Endothelial cell of hepatic sinusoid (primary cell): Measurements from ENCODE around the gene CRYL1.

Source experiments
- in situ Hi-C: cut with HindIII; loops from 2 replicates; pipeline ENCODE4 v1.10.0; 2017; ENCODE audit warnings: low sequenced_read_pairs

The CRYL1 gene

GRCh38 chr13:20534038-20534608 lies 8.5 kb upstream of the CRYL1 start:
- in situ Hi-C loops, result no loop called here

DNA sequence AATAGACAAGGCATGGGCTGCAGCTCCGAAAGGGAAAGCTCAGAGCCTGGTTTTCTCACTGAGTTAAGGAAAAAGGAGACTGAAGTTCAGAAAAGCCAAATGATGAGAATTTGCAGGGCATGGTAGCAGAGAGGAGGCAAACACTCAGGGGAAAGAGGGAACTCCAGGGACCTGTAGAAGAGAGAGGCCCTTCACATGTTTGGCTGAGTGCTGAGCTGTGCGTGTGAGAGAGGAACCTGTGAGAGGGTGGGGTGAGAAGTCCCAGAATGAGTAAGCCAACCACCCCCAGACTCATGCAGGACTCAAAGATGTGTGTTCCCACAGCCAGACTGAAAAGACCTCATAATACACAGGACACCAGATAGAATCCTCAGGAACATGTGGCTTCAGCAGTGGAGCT lies 2.8 kb upstream of the CRYL1 start:
- in situ Hi-C loops, result no loop called here

- in situ Hi-C loops, result no loop called here
Observed at GRCh38 chr13:20526664-20527063, 1.0 kb upstream of the CRYL1 start.

DNA sequence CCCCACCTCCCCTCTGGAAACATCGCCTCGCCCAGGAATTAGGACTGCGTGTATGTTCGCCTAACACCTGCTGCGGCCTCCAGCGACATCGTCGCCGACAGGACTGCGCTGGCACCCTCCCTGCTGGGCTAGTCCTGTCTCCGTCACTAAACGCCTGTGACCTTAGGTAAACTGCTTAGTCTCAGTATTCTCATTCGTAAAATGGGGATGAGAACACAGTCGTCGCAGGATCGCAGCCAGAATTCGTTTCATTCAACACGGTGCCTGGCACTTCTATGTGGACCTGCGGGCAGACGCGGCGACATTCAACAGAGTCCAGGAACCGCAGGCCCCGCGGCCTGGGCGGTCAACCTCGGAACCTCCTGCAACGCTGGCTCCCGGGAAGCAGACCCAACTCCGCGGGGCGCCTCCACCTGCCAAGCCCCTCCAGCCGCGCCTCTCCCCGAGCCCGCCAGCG lies 485 bp downstream of the CRYL1 start:
- in situ Hi-C loops, result no loop called here

DNA sequence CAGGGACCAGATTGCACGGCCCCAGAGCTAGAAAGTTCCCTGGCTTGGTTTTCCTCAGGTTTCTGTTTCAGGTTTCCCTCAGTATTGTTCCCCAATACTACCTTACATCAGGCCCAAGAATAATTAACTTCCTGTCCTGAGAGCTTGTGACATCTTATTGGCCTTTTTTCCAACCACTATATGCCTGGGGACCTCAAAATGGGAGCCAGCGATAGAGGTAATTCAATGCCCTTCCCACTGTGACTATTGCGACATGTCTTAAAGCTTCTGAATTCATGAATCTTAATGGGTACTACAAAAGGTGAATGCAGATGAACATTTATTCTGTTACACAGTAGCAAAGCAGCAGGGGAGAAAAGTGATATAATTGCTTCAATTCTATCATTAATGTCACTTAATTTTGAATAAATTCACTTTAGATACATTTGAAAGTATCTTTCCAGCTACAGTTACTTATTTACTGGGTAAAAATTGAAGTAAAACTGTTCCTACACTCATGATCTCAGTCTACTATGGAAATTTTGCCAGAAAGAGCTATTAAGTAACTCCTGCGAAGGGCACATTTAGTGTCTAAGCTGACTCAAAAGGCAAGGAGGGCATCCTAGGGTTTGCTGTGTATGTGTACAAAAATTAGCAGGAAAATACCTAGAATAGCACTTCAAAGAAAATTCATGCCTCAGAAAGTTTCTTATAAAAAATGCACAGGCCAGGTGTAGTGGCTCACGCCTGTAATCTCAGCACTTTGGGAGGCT lies 4.1 kb downstream of the CRYL1 start:
- in situ Hi-C loops, result no loop called here

DNA sequence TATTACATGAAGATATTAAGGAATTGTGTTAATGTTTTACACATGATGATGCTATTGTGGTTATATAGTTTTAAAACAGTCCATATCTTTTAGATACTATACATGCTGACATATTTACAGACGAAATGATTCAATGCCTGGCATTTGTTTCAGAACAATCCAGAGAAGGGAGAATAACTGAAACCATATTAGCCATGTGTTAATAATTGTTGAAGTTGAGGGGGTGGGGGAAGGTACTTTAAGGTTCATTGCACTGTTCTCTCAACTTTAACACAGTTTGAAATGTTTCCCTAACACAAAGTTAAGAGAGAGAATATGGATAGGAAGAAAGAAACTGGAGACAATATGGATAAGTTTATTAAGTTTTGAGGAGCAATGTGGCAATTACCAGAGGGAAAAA lies 5.8 kb downstream of the CRYL1 start:
- in situ Hi-C loops, result no loop called here

DNA sequence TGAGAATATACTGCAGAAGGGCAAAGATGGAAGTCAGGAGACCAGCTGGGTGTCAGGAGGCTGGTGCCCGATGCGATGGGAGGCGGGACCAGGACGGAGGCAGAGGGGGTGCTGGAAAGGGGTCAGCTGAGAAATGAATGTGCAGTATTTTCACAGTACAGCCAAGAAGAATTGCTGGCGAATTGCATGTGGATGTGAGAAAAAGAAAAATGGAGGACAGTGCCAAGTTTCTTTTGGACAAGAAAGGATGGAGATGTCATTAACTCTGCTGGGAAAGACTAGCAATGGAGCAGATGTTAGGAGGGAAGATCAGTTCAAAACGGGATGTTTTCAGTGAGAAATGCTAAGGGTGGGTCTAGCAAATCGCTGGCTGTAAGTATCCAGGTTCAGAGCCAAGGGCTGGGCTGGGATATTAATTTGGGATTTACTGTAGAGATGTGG lies 7.0 kb downstream of the CRYL1 start:
- in situ Hi-C loops, result no loop called here

- in situ Hi-C loops, result no loop called here
Observed at GRCh38 chr13:20514866-20515265, 10.8 kb downstream of the CRYL1 start.

DNA sequence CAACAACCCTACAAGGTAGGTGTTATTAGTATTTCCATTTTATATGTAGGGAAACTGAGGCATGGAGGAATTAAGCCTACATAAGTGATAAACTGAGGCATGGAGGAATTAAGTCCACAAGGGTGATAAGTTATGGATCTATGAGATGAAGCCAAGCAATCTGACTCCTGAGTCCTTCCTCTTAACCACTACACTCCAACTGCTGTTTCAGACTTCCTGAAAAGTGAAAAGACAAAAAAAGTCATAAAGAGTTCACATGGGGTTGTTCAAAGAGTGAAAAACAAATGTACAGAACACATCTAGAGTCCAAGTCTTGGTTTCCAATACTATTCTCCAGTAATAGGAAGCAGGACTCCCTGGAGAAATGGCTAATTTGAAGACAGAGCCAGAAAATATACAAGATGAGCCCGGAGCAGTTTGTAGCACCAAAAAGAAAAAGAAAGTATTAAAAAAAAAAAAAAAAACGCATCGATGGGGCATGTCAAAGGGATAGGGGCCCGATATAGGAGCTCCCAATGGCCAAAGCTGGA lies 12.1 kb downstream of the CRYL1 start:
- in situ Hi-C loops, result no loop called here

DNA sequence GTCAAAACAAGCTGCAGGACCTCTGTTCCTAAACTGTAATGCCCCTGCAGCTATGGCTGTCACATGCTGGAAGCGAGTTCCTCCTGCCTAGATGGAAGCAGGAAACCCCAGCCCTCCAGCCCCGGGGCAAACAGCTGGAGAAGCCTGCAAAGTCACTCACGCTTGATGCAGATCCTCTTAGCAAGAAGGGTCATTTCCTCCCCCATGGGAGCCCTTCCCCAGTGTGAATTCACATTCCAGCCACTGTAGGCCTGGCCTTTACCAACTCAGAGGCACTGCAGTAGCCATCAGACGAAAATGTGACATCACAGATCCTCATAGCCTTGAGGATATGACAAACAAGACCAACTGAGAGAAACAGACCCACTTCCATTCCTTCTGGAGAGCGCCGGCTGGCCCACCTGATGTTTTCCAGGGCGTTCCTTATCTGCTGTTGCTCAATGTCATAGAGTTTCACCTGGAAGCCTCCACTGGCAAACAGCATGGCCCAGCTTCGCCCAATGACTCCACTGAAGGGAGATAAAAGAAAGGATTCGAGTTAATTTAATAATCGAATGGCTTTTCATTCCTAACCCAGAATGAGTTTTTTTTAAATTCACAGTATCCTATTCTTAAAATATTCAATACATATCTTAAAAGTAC lies 13.5 kb downstream of the CRYL1 start:
- in situ Hi-C loops, result no loop called here

GRCh38 chr13:20506696-20507095 lies 19.0 kb downstream of the CRYL1 start:
- in situ Hi-C loops, result no loop called here

DNA sequence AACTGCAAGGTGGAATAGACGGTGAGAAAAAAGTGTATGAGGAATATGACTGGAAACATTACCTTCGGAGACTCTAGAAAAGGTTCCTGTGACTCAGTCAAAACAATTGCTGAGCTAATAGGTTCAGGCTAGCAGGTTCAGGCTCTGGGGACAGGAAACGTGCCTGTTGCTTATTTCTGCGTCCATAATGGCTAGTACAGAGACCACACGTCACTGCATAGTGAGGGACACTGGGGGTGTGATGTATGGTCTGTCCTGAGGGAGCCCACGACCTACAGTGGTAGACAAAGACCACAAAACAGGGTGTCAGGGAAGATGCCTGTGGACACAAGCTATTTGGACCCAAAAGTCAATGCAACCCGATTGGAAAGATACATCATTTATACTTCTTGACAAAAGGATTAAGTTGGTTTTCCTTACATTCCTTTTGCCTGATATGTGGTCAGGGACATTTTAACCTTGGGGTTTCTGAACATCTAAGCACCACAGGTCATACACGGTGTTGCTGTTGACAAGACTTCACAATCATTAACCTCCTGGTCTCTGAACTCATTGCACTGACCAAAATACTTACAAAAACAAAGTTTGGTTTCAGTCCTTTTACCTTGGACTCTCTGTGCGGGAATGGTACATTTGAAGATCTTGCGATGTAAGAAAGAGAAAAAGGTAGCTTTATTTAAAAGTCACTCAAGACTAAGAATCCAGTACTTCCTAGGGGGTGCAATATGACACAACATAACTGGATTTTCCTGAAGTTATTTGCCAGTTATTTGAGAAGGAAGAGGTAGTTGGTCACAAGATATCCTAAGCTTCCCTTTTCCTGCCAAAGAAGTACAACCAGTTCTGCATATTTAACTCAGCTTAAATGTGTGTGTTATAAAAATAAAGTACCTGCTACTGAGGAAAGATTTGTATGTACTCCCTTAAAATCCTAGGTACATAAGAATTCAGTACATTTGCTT lies 20.0 kb downstream of the CRYL1 start:
- in situ Hi-C loops, result no loop called here

- in situ Hi-C loops, result no loop called here
Observed at GRCh38 chr13:20503088-20504083, 22.3 kb downstream of the CRYL1 start.

- in situ Hi-C loops, result no loop called here
Observed at GRCh38 chr13:20501592-20501991, 24.1 kb downstream of the CRYL1 start.

DNA sequence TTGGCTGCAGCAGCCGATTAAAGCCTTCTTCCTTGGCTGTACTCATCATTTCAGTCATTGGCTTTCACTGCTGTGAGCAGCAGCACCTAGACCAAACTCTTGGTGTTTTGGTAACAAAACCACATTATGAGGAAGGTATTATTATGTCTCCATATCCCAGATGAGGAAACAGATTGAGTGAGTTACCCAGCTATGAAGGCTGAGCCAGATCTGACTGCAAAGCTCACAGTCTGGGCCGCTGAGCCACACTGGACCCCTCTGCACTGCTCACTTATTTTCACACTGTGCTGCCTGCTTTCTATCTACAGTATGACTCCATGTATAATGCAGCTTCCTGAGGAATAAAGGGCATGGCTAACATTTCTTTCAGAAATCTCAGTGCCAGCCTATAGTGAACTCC lies 24.5 kb downstream of the CRYL1 start:
- in situ Hi-C loops, result no loop called here

DNA sequence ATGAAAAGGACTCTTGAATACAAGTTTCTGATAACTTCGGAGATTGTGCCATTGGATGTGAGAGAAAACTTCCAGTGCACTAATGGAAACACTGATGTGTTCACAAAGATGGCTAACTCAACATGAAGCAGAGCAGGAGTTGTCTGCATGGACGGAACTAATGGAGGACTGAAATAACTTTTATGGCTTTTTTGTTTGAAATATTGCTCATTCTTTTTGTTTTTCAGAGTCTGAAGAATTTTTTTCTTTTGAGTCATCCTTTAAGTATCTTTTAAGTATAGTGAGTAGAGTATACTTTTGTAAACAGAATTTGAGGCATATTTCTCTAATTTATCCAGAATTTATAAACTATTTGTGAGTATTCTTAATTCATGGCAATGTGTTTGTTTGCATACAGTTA lies 25.7 kb downstream of the CRYL1 start:
- in situ Hi-C loops, result no loop called here

- in situ Hi-C loops, result no loop called here
Observed at GRCh38 chr13:20498659-20499058, 27.0 kb downstream of the CRYL1 start.

DNA sequence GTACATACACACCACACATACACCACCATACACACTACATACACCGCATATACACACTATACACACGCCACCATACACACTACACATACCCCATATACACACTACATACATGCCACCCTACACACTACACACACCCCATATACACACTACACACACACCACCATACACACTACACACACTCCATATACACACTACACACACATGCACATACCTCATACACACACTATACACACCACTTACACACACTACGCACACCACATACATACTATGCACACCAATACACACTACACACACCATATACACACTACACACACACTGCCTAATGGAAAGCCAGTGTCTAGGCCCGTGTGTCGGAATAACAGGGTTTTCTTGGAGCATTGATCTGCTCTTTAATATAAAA lies 27.5 kb downstream of the CRYL1 start:
- in situ Hi-C loops, result no loop called here

DNA sequence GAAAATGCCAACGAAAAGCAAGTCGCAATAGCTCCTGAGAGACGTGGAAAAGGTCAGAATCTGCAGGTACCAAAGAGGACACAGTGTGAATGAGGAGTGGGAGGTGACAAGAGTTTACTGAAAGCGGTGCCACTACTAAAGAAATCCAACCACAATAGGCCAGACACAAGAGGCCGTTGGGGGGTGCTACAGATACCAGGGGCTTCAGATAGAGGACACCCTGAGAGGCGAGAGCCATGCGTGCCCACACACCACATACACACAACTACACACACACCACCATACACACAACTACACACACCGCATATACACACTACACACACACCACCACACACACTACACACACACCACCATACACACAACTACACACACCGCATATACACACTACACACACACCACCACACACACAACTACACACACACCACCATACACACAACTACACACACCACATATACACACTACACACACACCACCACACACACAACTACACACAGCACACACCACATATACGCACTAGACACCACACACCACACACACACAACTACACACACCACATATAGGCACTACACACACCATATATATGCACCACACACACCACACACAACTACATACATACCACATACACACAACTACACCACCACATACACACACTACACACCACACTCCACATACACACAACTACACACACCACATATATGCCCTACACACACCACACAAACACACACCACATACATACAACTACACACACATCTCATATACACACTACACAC lies 28.5 kb downstream of the CRYL1 start:
- in situ Hi-C loops, result no loop called here
